GM21367 (cell line): ENCODE results near the gene ACSF3.

ENCODE experiments used
- ATAC-seq: cut with Tn5 transposase; IDR thresholded peaks from one replicate; pipeline ENCODE4 v1.9.1; 2021; ENCODE audit not compliant: unreplicated experiment

The ACSF3 gene

GRCh38 chr16:89171216-89172170, 77.8 kb downstream of the ACSF3 start, which contains the start of gene CDH15:
Gene CDH15 (plus strand): TSS chr16:89171748. CDS start chr16:89171832, 84 bp downstream.
- peak; percentile 75 for ATAC-seq

GRCh38 chr16:89172171-89172527, 78.5 kb downstream of the ACSF3 start:
- no peak for ATAC-seq

DNA sequence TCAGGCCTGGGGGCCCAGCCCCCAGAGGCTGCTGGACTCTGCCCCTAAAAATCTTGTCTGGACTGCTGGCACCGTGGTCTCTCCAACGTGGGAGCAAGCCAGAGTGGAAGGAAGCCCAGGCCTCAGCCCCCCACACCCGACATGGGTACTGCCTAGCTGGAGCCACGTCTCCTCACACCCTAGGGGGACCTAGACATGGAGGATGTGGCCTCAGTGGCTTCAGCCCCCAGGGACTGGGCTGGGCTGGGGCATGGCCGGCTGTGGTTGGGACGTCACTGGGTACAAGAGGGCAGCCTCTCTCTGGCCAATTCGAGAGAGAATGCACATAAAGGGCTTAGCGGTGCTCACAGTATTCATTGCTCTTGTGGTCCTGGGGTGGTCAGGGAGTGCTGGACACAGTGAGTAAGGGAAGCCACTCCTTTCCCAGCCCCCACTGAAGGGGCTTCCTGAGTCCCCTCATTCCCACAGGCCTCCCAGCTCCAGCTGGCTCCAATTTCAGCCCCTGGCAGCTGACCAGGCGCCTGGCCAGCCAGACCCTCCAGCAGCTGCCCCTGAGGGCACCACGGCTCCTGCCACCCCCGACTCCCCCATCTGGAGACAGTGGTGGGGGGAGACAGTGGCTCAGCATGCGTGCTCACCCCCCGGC, 79.0 kb downstream of the ACSF3 start:
- ATAC-seq: no peak

GRCh38 chr16:89173174-89173921, 79.7 kb downstream of the ACSF3 start:
- ATAC-seq: no peak

DNA sequence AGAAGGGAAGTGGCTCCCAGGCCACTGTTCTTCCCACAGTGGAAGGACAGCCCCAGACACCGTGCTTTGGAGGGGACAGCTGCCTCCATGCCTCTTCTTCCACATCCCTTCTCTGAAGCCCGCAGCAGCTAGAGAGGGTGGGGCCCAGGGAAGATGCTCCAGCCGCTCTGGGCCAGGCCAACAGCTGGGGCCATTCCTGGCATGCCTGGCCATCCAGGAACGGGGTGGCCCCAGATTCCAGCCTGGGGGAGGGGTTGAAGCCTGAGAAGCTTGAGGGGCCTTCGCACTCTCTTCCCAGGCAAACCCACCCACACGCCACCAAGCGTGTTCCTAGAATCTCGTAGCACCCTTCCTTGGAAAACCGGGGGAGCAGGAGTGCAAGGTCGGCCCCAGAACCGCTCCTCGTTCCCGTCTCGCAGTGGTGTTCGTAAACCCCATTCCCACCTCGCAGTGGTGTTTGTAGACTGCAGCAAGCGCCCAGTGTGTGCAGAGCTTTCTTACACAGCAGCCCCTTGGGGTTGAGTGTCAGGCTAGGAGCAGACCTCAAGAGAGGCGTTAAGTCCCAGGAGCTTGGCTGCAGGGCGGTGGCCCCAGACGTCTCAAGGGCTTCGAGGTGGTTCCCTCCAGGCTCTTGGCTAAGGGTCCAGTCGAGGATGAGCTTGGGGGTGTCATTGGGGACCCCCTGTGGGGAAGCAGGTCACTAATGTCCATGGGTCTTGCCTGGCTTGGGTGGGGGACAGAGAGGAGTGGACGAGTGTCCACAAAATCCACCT, 80.6 kb downstream of the ACSF3 start:
- ATAC-seq: no peak

- ATAC-seq: no peak
Measured at GRCh38 chr16:89174877-89175276, 81.2 kb downstream of the ACSF3 start.

- no peak for ATAC-seq
Measured at GRCh38 chr16:89175280-89176146, 81.9 kb downstream of the ACSF3 start.

GRCh38 chr16:89176147-89176690, 82.6 kb downstream of the ACSF3 start:
- no peak for ATAC-seq

DNA sequence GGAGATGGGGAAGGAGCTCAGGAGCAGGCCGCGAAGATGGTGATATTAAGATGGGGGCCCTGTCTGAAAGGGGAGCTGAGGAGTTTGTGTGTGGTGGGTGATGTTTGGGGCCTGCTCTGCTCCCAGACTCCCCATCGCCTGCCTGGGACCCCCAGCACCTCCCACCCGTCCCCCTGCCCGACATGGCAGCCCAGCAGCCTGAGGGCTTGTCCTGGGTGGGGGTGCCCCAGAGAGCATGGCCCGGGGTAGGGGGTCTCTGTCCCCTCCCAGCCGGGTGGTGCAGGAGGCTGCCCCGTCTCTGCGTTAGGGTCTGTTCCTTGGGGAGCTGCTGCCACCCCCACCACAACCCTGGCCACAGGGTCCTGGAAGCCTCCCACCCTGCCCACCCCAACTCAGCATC, 83.1 kb downstream of the ACSF3 start:
- ATAC-seq: no peak

DNA sequence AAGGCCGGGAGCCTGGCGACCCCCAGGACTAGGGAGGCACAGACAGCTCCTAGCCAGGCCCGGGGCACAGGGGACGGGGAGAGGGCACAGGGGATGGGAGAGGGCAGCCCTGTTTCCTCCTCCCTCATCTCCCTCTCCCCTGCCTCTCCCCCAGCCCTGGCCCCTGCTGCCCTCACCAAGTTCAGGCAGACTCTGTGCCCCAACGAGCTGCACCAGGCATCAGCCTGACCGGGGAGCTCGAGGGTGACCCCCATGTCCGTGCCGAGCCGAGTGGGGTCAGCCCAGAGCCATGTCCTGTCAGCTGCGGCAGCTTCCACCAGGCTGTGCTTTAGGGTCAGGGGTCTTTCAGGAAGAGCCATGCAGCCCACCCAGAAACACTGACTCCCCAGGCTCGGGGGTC, 83.8 kb downstream of the ACSF3 start:
- ATAC-seq: no peak

DNA sequence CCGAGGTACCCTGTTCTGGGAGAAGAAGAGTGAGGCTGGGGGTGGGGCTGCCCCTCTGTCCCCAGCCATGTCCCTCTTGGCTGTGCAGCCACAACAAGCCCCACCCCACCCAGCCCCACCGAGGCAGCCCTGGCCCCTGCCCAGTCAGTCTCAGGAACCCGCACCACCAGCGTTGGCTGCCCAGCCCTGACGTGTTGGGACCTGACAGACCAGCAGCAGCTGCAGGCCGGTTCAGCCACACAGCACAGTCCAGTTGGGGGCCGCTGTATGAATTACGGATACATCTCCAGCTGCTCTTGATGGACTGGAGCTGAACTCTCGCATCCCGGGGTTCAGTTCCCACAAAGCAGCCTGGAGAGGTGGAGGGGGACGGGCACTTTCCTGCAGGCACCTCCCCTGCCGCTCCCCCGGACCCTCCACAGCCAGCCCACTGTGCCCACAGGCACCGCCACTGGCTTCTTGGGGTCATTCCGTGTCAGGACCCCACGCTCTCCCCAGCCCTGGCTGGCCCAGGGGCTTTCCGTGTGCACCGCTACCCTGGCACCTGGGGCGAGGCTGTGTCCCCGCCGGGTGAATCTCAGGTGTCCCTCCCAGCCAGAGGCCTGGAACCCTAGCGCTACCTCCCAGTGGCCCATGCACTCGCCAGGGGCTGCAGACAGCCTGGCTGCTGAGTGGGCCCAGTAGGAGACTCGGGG, 84.9 kb downstream of the ACSF3 start:
- no peak for ATAC-seq

DNA sequence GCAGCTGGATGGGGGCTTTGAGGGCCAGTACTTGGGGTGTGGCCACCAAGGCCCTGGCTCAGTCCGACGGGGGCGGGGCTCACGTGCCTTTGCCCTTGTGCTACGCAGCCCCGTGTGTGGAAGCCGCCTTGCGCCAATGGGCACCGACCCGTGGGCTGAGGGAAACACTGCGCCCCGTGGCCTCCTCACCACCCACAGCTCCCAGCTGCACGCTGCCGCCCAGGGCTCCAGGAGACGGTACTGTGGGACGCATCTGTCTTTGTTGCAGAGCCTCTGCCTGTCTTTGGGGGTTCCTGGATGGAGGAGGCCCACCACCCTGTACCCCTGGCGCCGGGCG, 85.5 kb downstream of the ACSF3 start:
- ATAC-seq: no peak

GRCh38 chr16:89179656-89180315, 86.1 kb downstream of the ACSF3 start:
- no peak for ATAC-seq

- no peak for ATAC-seq
Measured at GRCh38 chr16:89183463-89183862, 89.8 kb downstream of the ACSF3 start.

DNA sequence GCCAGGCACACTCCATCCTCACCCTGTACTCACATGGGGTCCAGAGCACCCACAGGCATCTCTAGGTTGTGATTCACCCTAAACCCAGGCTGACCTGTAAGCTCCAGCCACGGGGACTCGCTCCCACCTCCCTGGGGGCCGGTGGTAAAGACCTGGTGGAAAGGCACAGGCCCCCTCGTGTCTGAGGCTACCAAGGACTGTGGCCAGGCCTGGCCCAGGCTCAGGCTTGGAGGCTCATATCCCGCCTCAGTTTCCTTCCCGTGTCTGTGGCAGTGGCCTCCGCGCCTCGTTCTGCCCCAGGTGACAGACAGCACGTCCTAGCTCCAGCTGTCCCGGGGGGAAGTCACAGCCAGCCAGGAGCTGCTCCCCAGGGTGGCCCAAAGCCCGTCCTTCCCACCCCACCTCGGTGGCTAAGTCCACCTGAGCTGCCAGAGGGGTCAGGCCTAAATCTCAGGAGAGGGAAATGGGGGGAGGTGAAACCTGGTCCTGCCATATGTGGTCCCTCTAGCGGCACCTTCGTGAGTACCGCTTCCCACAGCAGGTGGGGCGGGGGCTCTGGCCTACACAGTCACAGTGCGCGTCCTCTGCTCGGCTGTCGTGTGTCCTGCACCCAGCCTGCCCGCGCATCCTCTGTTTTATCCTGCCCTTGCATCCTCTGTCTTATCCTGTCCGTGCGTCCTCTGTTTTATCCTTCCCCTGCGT, 90.5 kb downstream of the ACSF3 start:
- no peak for ATAC-seq

- ATAC-seq: no peak
Measured at GRCh38 chr16:89184677-89184932, 91.0 kb downstream of the ACSF3 start.

DNA sequence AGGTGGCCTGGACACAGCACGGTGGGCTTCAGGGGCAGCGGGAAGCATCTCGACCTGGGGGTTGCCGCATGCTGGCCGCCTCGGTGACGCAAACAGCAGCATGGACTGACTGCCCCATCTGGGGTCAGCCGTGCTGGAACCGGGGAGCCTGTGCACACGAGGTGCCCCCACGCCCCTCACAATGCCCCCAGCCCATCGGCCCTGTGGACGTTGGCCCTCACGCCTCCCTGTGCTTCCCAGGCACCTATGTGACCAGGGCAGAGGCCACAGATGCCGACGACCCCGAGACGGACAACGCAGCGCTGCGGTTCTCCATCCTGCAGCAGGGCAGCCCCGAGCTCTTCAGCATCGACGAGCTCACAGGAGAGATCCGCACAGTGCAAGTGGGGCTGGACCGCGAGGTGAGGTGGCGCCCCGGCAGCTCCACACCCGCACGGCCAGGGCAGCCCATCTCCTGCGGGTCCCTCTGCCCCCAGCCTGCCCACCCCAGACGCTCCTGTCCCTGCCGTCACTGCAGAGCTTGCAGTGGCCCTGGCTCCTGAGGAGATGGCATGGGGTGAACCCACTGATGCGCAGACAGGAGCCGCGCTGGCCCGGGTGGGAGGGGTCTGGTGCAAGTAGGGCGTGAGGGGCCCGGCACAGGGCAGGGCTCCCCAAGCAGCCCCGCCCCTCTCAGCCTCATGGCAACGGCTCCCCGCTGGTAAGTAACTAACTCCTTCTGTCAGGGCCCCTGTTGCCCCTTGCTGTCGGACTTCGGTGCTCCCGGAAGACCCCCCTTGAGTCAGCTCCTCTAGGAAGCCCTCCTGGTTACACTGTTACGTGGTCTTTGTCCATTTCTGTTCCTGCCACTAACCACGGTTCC, 91.5 kb downstream of the ACSF3 start:
- no peak for ATAC-seq
